Prostate gland (tissue), 2 donors: ENCODE measurements around the gene SMAP2.

Experiments
- CTCF ChIP-seq, 4 experiments: fragments of 200-600 bp in 2 of 4; fragments of 450-650 bp in 2 of 4; sonication (generic) in 2 of 4; IDR thresholded peaks; 1 replicate in 3 of 4; 2 replicates in 1 of 4; pipeline ENCODE4 v1.5.1; 2016 to 2019; ENCODE audit warnings: antibody characterized with exemption in 4 of 4, mild to moderate bottlenecking in 2 of 4, moderate library complexity in 2 of 4
- POLR2A ChIP-seq: fragments of 450-650 bp; IDR thresholded peaks from one replicate; pipeline ENCODE4 v1.6.1; 2016; ENCODE audit warnings: antibody characterized with exemption, mild to moderate bottlenecking
- POLR2AphosphoS5 ChIP-seq: sonication (generic); formaldehyde crosslinking; IDR thresholded peaks from one replicate; pipeline ENCODE4 v1.6.1; 2017; ENCODE audit warnings: antibody characterized with exemption

GRCh38 chr1:40380817-40381216, 7.3 kb downstream of the SMAP2 start:
- TF ChIP-seq CTCF (IDR thresholded peaks at IDR 0.05) (no peak), POLR2A (no peak), POLR2AphosphoS5 (no peak)
